Forelimb muscle (tissue), 1 donor: Measurements from ENCODE around the gene DES. TPM values are rescaled to one million over a fixed set of nuclear protein-coding genes. Genes with fewer than 3 reads are reported as not detected.

Experiments
- DNase-seq: peaks from one replicate; pipeline ENCODE4 v3.0.0-alpha.2; 2013; ENCODE audit warnings: low read depth
- polyA plus RNA-seq: library from polyadenylated mRNA; unstranded; fragments of 120-200 nt; gene quantifications from one replicate; pipeline ENCODE4 v1.2.1, GENCODE V29; 2013; ENCODE audit not compliant: insufficient read length

Gene DES
- polyA plus RNA-seq, 1 donor: 5,672 TPM

GRCh38 chr2:219419331-219420197, 1.4 kb downstream of the DES start:
- DNase-seq: no peak

- DNase-seq: no peak
Observed at GRCh38 chr2:219420687-219421086, 2.5 kb downstream of the DES start.

GRCh38 chr2:219421323-219421722, 3.1 kb downstream of the DES start:
- no peak for DNase-seq

GRCh38 chr2:219422952-219423534, 4.9 kb downstream of the DES start:
- no peak for DNase-seq

GRCh38 chr2:219423652-219424377, 5.6 kb downstream of the DES start:
- DNase-seq: no peak

GRCh38 chr2:219425238-219426067, 7.3 kb downstream of the DES start:
- DNase-seq: no peak

GRCh38 chr2:219426068-219426443, 7.9 kb downstream of the DES start:
- no peak for DNase-seq

- DNase-seq: no peak
Observed at GRCh38 chr2:219426534-219427136, 8.5 kb downstream of the DES start.

- DNase-seq: no peak
Observed at GRCh38 chr2:219428469-219428868, 10.3 kb downstream of the DES start.

- DNase-seq: no peak
Observed at GRCh38 chr2:219429958-219430606, 11.9 kb downstream of the DES start.

GRCh38 chr2:219430633-219431615, 12.7 kb downstream of the DES start:
- no peak for DNase-seq

GRCh38 chr2:219433666-219434467, 15.7 kb downstream of the DES start:
- DNase-seq: no peak

- no peak for DNase-seq
Observed at GRCh38 chr2:219434468-219434717, 16.2 kb downstream of the DES start.

GRCh38 chr2:219434718-219435525, 16.7 kb downstream of the DES start, which contains the start of gene SPEG:
Gene SPEG, plus strand, starts transcription at chr2:219434843. Its CDS starts 135 bp downstream, at chr2:219434978.
- no peak for DNase-seq

- no peak for DNase-seq
Observed at GRCh38 chr2:219435701-219436100, 17.5 kb downstream of the DES start.

- no peak for DNase-seq
Observed at GRCh38 chr2:219436491-219436890, 18.3 kb downstream of the DES start.

GRCh38 chr2:219437141-219437540, 19.0 kb downstream of the DES start:
- DNase-seq: no peak

- no peak for DNase-seq
Observed at GRCh38 chr2:219437690-219438206, 19.6 kb downstream of the DES start.
